HG02943 (cell line): Measurements from ENCODE around the gene DFFB.
"Not testable (repeated sequence)": the region's sequence is repeated elsewhere in the genome, so short reads cannot be mapped to it uniquely, and the experiment has no call there.

ENCODE experiments used
- ATAC-seq: cut with Tn5 transposase; IDR thresholded peaks from one replicate; pipeline ENCODE4 v1.9.1; 2021; ENCODE audit warnings: mild to moderate bottlenecking, low read depth, moderate library complexity; ENCODE audit not compliant: unreplicated experiment

Gene DFFB

DNA sequence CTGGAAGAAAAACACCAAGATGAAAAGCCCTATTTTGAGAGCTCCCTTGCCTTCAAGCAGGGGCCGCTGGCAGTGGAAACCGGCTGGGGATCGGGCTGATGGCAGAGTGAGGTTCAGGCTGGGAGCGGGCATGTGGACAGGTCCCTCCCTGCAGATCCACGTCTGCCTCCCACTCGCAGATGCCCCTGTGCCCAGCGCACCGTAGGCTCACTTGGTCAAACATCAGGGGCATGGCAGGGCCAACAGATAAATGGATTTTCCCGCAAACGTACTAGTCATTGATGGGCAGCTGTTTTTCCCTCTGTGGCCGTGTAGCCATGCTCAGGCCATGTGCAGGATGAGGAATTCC is 49.4 kb downstream of the DFFB start:
- no peak for ATAC-seq

DNA sequence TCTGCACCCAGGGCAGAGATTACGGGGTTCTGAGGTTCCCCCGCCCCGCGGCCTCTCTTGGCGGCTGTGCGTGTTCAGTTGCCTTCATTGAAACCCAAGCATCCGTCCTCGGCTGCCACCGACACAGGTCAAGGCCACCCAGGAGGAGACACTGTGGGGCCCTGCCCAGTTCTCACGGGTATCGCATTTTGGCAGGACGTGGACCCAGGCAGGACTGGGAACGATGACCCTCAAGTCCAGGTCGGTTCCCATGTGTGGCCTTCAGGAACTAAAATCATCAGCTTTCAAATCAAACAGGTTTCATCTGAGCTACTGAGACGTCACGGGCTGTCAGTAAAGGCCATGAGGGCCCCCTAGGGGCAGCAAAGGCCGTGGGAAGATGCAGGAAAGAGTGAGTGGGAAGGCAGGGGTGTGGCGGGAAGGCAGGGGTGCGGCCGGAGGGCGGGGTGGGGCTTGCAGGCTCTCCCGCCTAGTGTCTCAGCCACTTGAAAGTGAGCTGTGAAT is 49.8 kb downstream of the DFFB start:
- no peak for ATAC-seq

DNA sequence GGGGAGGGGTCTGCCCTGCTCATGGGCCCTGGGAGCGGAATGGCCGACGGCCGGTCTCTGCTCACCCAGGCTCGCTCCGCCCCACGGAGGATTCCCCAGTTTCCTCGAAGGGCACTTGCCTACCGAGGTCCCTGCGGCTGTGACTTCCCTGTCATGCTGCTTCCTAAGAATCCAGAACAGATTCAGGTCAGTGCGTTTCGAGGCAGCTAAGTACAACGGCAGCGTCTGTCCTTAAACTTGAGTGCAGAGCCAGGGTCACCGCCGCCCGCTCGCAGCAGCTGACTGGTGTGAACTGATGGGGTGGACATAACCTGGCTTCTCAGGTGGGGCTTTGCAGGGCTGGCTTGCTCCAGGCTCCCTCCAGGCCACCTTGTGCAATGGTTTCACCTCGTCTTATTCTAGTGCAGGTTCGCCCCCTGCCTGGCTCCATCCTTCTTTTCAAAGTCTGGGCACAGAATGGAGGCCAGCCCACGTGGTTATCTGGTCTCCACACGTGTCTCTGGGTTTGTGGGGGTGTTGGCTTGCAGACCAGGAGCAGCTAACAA is 50.4 kb downstream of the DFFB start:
- ATAC-seq, result no peak

DNA sequence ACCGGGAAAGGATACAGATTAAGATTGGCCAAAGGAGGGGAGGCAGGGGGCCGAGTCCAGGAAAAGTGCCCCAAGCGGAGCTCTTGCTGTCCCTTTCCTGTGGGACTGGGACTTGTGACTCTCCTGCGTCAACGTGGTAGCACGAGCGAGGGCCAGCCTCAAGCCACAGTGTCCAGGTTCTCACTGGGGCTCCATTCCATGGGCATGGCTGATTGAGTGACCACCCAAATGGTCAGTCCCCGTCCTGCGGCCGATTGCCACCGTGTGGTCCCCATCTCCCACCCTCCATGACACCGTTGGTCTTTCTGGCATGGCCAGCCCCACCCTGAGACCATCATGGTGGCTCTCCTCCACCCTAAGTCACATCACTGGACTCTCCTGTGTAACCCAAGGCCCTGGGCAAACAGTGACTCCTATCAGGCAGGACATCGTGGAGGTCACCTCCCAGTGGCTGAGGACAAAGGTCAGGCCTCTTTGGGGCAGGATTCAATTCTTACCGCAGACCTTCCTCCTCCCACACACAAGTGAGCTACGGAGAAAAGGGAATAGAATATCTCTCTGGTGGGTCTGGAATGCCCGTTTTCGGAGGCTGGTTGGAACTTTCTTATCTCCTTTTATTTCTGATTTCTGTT is 51.7 kb downstream of the DFFB start:
- no peak for ATAC-seq

DNA sequence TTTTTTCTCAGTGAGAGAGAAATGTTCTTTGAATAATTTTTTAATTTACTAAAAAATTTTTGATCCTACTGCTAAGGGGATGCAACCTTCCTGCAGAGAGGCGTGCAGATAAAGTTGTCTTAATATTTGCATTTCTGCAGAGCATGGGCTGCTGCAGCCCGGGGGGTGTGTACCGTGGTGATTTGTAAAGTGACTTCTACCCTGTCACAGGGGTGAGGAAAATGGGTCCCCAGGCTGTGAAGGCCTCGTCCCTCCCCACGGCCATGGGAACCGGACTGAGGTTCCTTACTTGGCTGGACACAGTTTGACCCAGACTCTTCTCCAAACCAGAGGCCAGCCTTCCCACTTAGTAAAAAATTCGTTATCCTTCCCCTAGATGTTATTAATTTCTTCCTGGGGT is 52.3 kb downstream of the DFFB start:
- ATAC-seq, result no peak

DNA sequence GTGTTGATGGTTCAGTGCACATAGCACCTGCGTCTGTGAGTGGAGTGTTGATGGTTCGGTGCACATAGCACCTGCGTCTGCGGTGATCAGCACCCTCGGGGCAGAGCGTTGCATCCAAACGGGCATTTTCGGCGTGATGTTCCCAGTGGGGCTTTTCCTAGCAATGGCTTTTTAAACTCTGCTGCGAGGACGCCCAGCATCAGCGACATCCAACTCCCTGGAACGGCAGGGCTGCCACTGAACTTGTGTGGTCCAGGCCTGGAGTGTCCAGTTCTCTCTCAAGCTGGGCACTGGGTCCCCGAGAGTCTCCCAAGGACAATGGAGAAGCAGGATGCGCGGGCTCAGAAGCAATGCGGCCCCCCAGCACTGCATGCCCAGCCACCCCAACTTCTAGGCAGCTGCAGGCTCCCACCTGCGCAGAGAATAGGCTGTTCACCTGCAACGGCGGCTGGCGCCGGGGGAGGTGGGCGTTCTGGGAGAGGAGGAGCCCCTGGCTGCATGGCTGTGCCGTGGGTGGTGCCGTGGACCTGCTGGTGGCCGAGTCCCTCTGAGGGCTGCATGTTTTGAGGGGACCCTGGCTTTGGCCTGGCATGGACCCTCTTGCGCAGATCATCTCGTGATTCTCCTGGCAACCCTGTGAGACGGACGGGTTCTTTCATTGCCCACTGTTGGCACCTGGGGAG is 52.9 kb downstream of the DFFB start:
- no peak for ATAC-seq

DNA sequence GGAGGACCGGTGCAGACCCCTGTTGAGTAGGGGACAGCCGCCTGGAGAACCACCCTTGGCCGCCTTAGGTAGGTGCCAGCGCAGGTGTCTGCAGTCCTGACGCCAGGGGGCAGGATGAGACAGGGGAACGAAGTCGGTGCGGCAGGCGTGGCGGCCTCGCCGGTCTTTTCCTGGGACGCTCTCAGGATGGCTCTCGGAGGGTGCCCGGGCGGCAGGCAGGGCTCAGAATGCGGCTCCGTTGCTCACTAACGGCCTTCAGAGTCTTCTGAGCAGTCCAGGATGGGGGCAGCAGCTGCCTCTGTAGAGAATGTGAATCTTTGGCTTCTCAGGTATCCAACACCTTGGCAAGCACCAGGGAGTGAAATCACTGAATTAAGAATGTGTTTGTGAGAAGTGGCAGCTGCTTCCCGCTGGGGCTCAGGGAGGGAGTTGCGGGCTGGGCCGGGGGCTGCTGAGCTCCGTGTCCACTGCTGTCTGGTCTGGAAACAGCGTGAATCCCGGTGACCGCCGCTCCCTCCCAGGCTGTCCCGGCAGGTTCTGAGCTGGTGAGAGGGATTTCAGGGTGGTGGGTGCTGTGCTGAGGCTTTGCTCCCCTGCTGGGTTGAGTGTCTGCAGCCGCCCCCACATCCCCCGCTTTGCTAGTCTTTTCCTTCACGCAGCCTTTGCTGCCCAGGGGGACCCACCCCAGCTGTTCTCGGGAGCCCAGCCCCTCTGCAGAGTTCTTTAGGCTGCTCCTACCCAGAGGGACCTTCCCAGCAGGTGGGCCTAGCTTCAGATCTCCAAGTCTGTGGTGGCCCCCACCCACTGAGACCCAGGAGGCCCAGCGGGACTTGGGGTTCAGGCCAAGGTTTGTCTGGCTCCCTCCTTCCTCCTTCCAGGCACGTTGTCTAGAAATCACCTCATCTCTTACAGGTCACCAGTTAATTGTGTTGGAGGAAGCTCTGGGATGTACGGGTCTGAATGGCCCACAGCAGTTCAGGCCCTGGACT is 53.9 kb downstream of the DFFB start:
- no peak for ATAC-seq

DNA sequence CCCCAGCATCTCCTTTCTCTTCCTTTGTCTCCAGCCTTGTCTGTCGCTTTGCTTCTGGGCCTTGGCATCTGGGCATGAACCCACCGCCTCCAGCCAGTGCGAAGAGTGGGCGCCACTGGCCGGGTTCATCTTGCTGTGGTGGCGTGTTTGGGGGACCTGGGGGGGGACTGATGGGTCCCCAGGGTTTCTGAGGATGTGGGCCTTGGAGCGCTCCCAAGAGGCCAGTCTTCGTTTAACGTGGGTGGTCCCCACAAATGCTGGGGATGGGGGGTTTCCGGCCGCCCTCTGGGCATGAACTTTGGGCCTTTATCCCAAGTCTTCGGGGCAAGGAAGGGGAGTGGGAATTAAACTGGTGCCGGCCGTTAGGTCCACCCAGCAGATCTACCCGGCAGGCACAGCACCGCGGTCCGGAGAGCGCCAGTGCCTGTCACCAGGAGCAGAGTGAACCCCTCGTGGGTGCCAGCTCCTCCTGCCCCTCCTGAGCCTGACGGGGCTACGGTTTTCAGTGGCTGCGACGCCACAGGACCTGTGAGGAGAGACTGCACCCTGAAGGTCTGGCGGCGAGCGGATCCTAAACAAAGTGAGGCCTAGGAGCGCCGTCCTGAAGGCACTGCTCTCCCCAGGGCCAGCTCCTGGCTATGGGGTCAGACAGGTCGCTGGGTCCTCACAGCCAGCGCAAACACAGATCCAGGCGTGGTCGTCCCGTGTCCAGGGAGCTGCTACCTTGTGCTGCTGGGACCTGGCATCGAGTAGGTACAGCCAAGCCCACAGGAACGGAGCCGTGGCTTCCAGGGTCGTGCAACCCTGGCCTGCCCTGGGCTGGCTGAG is 54.9 kb downstream of the DFFB start:
- ATAC-seq, result no peak

DNA sequence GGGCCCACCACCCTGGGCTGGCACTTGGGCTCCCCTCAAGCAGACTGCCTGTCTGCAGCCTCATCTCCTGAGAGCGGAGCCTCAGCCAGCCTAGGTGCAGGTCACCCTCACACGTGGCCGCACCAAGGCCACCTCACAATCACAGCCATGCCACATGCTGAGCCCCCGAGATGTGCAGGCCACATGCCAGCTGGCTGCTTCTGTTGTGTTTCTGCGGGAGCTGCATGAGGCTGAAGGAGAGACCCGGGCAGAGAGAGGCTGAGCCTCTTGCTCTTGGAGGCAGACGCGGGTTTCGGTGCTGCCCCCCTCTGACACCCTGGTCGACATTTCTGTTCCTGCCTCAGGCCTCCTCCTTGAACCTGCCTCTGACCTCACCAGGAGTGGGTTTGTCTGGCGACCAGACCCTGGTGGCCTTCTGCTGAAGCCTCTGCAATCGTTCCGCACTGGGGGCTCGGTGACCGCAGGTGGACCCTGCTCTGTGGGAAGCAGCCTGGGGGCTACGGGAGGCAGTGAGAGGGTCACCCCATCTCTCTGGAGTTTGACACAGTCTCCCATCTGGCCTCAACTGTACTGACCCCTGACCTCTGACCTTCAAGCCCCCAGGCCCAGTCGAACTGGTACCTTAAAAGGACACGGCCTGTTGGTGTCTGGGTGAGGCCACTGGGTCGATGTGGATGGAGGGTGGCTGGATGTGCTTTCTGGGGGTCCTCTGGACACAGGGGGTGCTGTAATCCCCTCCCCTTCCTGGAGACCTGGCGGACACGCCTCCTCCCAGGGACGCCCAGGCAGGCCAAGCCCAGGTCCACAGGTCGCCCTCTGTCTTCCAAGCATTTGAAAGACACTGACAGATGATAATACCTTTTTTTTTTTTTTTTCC is 55.8 kb downstream of the DFFB start:
- ATAC-seq, result no peak

DNA sequence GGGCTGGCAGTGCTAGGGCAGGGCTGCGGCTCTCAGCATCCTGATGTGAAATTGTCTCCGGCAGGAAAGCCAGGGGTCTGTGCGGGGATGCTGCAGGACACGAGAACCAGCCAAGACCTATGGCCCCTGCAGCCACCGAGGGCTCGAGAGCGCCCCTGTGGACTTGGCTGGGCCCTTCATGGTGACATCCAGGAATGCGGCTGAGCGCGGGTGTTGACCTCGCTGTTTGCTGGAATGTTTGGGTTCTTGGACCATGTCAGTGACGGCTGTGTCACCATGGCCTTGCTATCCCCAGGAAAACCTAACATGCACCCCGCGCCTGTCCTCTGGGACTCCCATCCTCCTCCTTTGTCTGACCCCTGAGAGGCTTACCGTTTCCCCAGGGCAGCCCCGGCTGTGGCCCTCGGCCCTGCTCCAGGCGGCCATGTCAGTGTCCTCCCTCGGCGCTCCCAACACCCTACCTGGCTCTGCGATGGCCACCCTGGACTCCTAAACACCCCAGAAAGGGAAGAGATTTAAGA is 57.1 kb downstream of the DFFB start:
- no peak for ATAC-seq

DNA sequence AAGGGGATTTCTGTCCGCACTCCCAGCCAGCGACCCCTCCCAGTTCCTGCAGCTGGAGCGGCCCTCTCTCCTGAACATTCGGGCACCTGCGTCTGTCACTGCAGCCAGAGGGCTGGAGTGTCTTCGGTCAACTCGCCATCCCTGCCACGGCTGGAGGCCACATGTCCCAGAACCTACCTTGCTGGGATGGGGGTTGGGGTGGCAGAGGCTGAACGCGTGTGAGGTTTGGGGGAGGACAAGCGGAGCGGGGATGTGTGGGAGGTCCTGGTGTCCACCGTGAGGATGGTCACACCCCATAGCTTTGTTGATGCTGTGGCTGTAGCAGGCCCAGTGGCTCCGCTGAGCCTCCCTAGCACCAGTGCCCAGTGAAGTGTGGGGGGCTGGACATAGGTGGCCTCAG is 57.6 kb downstream of the DFFB start:
- no peak for ATAC-seq

DNA sequence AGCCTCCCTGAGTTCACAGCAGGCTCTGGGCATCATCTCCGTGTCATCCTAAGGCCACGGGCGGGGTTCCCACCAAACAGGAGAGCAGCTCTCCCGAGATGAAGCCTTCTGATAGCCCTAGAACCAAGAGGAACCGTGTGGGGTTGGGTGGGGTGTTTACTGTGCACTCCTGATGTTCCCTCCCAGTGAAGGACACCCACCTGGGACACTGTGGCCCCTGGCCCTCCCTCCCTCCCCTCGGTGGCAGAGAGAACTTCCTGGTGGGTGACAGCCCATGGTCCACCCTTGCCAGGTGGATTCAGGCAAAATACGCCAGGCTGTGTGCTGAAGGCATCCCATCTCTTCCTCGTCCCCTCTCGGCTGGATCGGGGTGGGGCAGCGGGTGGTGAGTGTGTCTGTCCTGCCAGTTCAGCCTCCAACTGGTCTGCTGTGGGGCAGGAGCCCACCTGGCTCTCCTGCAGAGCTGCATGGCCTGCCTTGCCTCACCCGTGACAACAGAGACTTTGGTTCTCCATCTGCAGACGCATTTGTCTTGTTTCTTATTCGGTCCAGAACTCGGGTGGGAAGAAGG is 58.4 kb downstream of the DFFB start:
- no peak for ATAC-seq

DNA sequence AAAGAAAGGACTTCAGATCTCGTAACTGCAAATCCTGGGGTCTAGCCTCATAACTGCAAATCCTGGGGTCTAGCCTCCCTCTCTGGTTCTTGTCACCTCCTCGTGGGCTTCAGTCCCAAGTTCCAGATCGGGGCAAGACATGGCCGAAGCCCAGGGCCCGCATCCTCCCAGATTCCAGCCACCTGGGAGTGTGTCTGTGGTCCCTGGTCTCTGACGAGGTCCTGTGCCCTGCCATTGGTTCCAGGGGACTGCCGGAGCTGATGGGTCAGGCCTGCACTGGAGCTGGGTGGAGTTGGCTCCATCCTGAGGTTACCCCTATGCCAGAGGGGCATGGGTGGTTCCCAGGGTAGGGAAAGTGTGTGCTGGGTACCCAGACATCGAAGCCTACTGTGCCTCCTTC is 60.5 kb downstream of the DFFB start:
- ATAC-seq, result no peak

DNA sequence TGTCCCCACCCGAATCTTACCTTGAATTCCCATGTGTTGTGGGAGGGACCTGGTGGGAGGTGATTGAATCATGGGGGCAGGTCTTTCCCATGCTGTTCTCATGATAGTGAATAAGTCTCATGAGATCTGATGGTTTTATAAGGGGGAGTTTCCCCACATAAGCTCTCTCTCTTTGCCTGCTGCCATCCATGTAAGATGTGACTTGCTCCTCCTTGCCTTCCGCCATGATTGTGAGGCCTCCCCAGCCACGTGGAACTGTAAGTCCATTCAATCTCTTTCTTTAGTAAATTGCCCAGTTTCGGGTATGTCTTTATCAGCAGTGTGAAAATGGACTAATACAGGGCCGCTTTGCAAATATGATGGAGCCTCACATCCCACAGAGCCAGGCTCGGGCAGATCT is 61.1 kb downstream of the DFFB start:
- ATAC-seq, result not testable (repeated sequence)

DNA sequence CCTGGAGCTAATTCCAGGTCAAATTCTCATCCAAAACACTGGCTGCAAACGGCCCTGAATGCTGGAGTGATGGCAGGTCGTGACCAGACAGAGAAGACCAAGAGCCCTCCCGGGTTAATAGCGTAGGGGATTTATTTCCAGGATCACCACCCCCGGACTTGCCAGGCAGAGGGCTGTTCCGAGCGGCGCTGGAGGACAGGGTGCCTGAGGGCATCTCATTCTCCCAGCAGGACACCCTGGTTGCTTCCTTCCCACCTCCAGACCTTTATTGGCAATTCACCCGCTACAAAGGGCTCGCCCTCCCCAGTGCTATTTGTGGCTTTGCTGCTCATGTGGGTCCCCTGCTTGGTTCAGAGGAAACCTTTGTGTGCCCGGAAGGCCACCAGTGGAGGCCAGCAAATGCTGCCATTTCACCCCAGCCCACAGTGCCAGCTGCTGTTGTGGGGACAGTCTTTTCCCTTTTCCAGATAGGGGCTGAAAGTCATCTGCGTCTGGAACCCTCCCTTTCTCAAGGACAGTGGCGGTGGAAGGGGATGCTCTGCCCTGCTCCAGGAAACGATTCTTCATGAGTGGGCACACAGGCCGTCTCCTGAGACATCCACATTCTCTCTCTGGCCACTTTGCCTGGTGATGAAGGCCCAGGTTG is 61.8 kb downstream of the DFFB start:
- ATAC-seq, result no peak

DNA sequence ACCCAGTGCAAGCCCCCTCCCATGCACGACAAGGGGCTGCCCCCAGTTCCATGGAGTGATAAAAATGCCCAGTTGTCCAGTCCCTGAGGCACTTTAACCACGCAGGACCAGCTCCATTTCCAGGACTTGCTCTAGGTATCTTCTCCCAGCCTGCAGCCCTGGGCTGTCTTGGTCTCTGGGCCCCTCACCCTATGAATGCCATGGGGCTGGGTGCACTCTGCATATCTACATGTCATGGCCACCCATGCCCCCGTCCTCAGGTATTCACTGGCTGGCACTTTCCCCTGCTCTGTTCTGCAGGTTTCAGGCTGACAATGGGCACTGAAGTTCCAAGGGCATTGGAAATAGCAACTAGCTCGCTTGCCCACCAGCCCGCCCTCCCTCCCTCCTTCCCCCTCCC is 62.4 kb downstream of the DFFB start:
- no peak for ATAC-seq

DNA sequence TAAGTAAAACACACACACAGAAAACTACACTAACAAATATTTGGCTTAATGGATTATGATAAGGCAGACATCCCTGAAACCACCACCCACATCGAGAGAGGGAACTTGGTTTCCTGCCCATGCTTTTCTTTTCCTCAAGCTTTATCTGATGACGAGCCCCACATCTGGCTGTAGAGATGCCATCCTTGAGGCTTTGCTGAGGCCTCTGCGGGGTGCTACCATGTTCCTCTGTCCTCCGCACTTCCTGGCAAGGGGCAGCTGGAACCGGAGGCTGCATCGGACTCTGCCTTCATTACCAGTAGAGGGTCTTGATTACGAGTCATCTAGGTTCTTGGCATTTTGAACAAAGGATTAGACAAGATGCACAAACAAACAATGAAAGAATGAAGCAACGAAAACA is 64.5 kb downstream of the DFFB start:
- no peak for ATAC-seq

DNA sequence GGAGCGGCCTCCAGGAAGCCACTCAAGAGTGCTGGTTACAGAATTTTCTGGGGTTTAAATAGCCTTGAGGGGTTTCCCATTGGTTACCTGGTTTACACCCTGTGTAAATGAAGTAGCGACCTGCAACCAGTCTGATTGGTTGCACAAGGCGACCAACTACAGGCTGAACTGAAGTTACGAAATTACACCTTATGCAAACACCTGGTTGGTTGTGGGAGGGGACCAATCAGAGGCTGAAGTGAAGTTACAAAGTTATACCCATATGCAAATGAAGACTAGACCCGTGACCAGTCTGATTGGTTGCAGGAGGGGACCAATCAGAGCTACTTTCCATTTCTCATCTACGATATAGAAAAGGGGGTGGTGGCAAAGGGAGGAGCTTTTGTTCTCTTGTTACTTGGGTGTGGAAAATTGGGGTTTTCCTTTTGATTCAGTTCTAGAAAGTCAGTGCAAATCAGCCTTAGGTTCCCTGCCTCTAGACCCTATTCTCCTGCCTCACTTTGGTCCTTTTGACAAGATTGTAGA is 65.0 kb downstream of the DFFB start:
- ATAC-seq, result no peak
